HG02973 (cell line): ENCODE measurements around the gene KIF25.

Experiments used
- ATAC-seq: cut with Tn5 transposase; IDR thresholded peaks from one replicate; pipeline ENCODE4 v1.9.1; 2021; ENCODE audit warnings: moderate library complexity; ENCODE audit not compliant: unreplicated experiment

KIF25 gene

GRCh38 chr6:168082860-168083513 lies 85.5 kb downstream of the KIF25 start:
- ATAC-seq = no peak

GRCh38 chr6:168083514-168083885 lies 86.0 kb downstream of the KIF25 start:
- no peak for ATAC-seq

DNA sequence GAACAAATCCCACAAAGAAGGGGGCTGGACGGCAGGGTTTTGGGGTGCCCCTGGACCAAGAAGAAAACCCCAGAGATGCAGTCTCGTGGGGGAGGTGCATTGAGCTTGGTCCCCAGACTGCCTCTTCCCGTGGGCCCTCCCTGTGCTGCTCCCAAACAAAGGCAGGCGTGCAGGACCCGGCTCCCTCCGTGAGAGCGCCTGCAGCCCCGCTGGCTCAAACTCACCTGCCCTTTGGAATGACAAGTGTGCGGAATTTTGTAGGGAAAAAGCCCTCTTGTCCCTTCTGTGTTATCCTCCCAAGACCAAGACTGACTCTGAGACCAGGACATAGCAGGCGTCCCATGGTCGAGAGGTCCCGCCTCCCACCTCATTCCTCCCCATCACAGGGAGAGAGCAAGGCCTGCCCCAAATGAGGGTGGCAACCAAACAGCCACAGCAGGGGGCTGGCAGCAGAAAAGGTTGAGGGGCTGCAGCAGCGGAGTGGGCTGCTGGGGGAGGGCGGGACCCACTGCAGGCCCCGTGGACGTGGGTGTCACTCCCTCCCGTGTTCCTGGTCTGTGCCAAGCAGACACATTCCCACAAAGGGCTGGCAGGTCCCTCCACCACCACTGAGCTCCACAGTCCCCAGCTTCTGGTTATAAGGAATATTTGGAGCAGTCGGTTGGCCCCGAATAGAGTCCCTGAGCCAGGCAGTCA lies 87.1 kb downstream of the KIF25 start:
- ATAC-seq = no peak

GRCh38 chr6:168086066-168086465 lies 88.6 kb downstream of the KIF25 start:
- ATAC-seq = no peak

DNA sequence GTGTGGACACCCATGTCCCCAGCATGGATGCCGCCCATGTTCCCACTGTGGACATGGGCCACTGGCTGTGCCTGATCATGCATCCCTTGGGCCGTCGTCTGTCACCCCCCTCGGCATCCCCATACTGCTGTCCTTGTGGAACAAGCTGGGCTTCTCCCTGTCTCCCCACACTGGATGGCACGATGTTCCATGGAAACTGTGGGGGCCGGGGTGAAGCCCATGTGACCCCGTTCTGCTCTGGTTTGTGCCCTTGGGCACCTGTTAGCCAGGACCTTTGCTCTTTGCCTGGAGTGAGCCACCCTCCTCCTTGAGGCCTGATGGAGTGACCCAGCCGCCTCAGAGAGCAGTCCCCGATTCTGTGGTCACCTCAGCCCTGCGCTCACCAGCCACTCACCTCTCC lies 89.1 kb downstream of the KIF25 start:
- ATAC-seq = no peak

DNA sequence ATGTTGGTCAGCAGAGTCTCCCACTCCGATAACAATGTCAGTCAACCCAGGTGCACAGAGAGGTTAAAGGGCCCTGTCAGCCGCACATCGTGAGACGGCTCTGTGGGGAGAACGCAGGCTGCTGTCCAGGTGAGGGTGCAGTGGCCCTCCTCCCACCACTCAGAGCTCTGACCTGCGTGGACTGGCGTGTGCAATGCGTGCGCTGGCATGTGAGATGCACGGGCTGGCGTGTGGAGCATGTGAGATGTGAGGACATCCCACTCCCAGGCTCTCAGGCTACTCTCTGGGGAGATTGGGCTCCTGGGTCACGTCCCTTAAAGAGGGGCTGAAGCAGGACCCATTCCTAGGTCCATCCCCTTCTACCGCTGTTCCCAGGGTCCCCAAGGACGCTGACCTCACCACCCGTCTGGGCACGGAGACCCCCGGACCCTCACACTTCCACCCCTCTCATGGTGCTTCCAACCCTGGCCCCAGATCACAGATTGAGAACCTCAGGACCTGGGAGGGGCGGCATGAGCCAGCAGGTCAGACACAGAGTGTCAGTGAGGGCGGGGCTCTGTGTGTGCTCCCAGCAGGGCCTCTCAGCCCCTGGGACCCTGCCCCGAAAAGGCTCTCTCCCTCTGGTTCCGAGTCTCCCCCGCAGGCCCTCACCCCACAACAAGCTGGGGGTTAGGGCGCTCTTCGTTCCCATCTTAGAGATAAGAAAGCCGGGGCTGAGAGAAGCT lies 90.1 kb downstream of the KIF25 start:
- ATAC-seq = no peak

- ATAC-seq = no peak
These were observed 90.9 kb downstream of the KIF25 start for GRCh38 chr6:168088161-168089053.

DNA sequence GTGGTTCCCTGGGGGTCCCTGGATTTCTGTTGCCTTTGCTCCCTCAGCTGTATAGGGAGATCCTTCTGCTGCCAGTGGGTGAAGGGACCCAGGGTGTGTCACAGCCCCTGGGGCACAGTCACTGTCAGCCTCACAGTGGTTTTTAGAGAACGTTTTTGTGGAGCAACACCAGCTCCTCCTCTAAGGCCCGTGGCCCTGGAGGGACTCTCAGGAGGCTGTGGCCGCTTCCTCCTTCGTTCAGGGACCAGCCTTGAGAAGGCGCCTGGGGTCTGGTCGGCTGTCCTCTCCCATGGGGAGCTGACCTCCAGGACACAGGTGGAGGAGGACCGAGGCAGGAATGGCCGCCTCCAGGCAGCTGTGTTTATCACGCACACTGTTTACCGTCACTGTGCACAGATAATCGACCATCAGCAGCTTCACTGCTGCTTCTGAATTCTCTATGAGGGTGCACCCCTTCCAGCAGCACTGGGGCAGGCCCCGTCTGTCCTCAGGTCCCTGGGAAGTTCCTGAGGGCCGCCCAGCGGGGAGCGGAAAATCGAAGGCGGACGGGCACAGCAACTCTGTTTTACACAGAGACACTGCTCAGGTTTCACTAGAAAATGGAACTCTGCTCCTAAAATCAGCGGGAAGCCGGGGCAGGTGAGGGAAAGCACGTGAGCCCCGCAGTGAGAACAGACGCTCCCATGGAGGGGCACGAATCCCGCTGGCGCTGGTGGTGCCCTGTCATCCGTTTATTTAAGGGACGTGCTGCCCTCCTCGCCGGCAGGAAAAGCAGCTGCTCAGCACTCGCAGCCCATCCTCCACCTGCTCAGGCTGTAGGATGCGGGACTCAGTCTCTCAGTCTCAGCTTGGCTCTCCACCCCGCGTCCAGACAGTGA lies 92.0 kb downstream of the KIF25 start:
- no peak for ATAC-seq

DNA sequence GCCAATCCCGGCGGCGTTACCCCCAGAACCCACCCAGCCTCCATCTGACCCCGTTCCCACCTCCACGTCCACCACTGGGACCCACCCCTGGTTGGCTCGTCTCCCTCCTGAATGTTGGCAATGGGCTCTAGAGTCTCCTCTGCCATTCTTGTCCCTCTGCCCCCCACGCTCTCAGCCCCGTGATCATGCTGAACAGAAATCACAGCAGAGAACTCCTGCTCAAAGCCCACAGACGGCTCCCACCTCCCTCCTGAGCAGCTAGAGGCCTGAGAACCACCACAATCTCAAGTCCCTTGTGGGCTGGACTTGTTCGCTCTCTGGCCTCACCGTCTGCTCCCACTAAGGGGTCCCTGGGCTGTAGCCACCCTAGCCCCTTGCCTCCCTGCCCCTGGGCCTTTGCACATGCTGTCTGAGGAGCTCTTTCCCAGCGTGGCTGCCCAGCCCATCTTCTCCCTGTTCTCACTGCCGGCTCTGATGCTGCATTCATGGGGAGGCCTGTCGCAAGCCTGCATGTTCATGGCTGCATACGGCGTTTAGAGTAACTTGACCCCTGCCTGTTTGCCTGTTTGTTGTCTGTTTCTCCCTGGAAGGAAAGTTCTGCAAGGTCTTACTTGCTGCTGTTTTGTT lies 92.7 kb downstream of the KIF25 start:
- no peak for ATAC-seq

GRCh38 chr6:168090706-168091105 lies 93.2 kb downstream of the KIF25 start:
- ATAC-seq = no peak

DNA sequence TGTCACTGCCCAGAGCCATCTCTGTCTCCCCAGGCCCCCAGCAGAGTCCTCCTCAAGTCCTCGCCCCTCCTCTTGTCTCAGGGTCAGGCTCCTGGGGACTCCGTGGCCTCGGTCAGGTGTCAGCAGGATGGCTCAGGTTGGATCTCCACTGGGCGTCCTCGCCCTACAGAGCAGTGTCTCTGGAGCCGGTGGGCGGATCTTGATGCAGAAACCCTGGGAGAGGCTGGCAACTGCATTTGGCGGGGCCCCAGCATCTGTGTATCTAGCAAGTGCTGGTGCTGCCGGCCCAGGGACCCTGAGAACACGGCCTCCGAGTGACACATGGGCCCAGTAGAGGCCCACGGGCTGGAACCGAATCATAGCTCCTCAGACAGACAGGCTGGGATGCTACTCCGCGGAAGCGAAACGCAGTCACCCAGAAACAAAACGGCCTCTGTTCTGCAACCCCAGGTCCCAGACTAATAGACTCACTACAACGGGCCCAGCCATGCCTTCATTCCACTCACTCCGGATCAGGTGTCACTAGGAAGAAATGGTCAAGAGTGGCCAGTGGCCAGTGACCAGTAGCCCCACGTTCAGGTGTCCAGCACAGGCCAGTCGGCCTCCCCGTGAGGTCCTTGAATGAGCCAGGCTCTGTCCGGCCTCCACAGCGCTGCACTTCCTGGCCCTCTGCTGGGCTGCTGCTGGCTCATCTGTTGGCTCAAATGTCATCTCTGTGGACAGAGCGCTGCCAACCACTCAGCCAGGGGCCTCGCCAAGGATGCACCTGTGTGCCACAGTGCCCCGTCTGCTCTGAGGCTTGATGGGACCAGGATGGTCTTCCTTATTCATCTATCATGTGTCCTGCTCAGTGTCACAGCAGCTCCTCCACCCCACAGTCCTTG lies 94.2 kb downstream of the KIF25 start:
- ATAC-seq = no peak

- no peak for ATAC-seq
These were observed 95.1 kb downstream of the KIF25 start for GRCh38 chr6:168092541-168092940.

DNA sequence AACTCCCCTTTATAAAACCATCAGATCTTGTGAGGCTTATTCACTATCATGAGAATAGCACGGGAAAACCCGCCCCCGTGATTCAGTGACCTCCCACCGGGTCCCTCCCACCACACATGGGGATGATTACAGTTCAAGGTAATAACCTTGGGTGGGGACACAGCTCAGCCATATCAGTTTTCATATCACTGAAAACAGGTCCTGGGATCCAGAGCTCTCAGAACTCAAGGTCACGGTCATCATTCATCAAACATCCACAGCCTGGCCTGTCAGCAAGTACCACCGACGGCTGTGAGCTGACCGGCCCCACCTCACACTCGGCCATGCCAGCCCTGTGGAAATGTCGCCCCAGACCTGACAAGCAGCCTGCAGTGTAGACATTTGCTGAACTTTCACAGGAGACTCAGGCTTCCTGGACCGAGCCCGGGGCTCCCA lies 95.6 kb downstream of the KIF25 start:
- no peak for ATAC-seq

GRCh38 chr6:168093634-168094033 lies 96.2 kb downstream of the KIF25 start:
- no peak for ATAC-seq
